A673 (cell line): Measurements from ENCODE around the gene PARP16. TPM values are rescaled to one million over a fixed set of nuclear protein-coding genes. Genes with fewer than 3 reads are reported as not detected.

ENCODE experiments used
- BruUV-seq: library from RNA; stranded (reverse); fragments of 400-500 nt; replicated peaks from 2 replicates; lab custom pipeline; 2021; lab: Mats Ljungman, UMichigan
- CTCF ChIA-PET: fragments of 300-600 bp; sonication (Branson Sonifier 250); formaldehyde crosslinking; loops from one replicate; lab custom pipeline; 2022; ENCODE audit warnings: antibody characterized with exemption; lab: Charles Lee
- POLR2A ChIA-PET: fragments of 300-600 bp; sonication (Branson Sonifier 250); formaldehyde crosslinking; loops from one replicate; lab custom pipeline; 2022; ENCODE audit warnings: antibody characterized with exemption; ENCODE audit not compliant: low non-redundant PET; lab: Charles Lee
- DNase-seq: peaks from one replicate; pipeline ENCODE4 v3.0.0-alpha.2; 2015; ENCODE audit warnings: low spot score
- H3K27ac ChIP-seq: fragments of 200-600 bp; sonication (generic); 2 replicates; pipeline ENCODE4 v1.5.1; 2016; ENCODE audit warnings: mixed run types, low read depth, mild to moderate bottlenecking, mixed read lengths, antibody characterized with exemption, low read length; ENCODE audit not compliant: poor library complexity, severe bottlenecking
- H3K27me3 ChIP-seq: fragments of 200-600 bp; sonication (generic); replicated peaks from 2 replicates; pipeline ENCODE4 v1.6.1; 2017; ENCODE audit warnings: mixed run types, low read depth, mild to moderate bottlenecking, mixed read lengths, antibody characterized with exemption, low read length; ENCODE audit not compliant: insufficient read depth, poor library complexity
- H3K36me3 ChIP-seq: fragments of 200-600 bp; sonication (generic); 2 replicates; pipeline ENCODE4 v1.6.1; 2016; ENCODE audit warnings: mixed run types, mild to moderate bottlenecking, mixed read lengths, antibody characterized with exemption, low read length; ENCODE audit not compliant: insufficient read depth, poor library complexity, severe bottlenecking
- H3K4me1 ChIP-seq: fragments of 200-600 bp; sonication (generic); 2 replicates; pipeline ENCODE4 v1.6.1; 2017; ENCODE audit warnings: mixed run types, mild to moderate bottlenecking, mixed read lengths, antibody characterized with exemption, low read length; ENCODE audit not compliant: insufficient read depth, poor library complexity, severe bottlenecking
- H3K4me3 ChIP-seq: fragments of 200-600 bp; sonication (generic); 2 replicates; pipeline ENCODE4 v1.5.1; 2016; ENCODE audit warnings: low read depth, mixed run types, mild to moderate bottlenecking, mixed read lengths, low read length; ENCODE audit not compliant: poor library complexity, severe bottlenecking
- H3K9me3 ChIP-seq: fragments of 200-600 bp; sonication (generic); 2 replicates; pipeline ENCODE4 v1.6.1; 2016; ENCODE audit warnings: mixed run types, low read depth, mild to moderate bottlenecking, mixed read lengths, antibody characterized with exemption, low read length; ENCODE audit not compliant: poor library complexity, severe bottlenecking
- CTCF ChIP-seq: fragments of 300-800, 200-600 bp; sonication (generic); conservative IDR thresholded peaks from 2 replicates; pipeline ENCODE4 v1.5.1; 2017; ENCODE audit warnings: low read depth, mild to moderate bottlenecking, antibody characterized with exemption, low read length, moderate library complexity, mixed read lengths
- EZH2 ChIP-seq: fragments of 200-600 bp; sonication (generic); IDR thresholded peaks from 2 replicates; pipeline ENCODE4 v1.6.1; 2017; ENCODE audit warnings: borderline replicate concordance, low read depth, mild to moderate bottlenecking, mixed read lengths, antibody characterized with exemption, low read length; ENCODE audit not compliant: poor library complexity, severe bottlenecking
- intact Hi-C: fragments of 100-400 bp; cut with micrococcal nuclease; formaldehyde crosslinking; loops from one replicate; pipeline ENCODE4 v1.10.0; 2022; ENCODE audit not compliant: unreplicated experiment
- total RNA-seq: library from RNA; stranded (reverse); gene quantifications from 2 replicates; pipeline ENCODE4 v1.2.3, GENCODE V29; 2021

PARP16 gene
- total RNA-seq, 1 experiment from 2014 or later, result 5.7 TPM

GRCh38 chr15:65219137-65219536, 67.5 kb downstream of the PARP16 start:
- Histone ChIP-seq H3K27me3 (no peaks in the 10 kb centered on the region), H3K9me3 (no peaks in the 10 kb centered on the region), H3K4me3 (no peak overlapping the region), H3K4me1 (no peaks in the 10 kb centered on the region), H3K27ac (no peak overlapping the region), H3K36me3 (no peaks in the 10 kb centered on the region)
- CTCF ChIA-PET, result no interaction called here
- no peak for DNase-seq
- intact Hi-C loops, result no loop called here
- POLR2A ChIA-PET, result no interaction called here
- BruUV-seq, result no TSS peak
- TF ChIP-seq CTCF (no peak), EZH2 (no peak)

- no peaks in the 10 kb centered on the region for H3K4me1 ChIP-seq
- no peak for TF ChIP-seq EZH2
- no peak for TF ChIP-seq CTCF
- no peaks in the 10 kb centered on the region for H3K9me3 ChIP-seq
- ChIA-PET POLR2A (no interaction called here), CTCF (no interaction called here)
- no peak overlapping the region for H3K27ac ChIP-seq
- H3K36me3 ChIP-seq, result no peaks in the 10 kb centered on the region
- H3K27me3 ChIP-seq, result no peaks in the 10 kb centered on the region
- no TSS peak for BruUV-seq
- H3K4me3 ChIP-seq, result no peak overlapping the region
- intact Hi-C loops, result no loop called here
- DNase-seq, result no peak
Observed at GRCh38 chr15:65217526-65218482, 68.9 kb downstream of the PARP16 start.

- ChIA-PET CTCF (no interaction called here), POLR2A (no interaction called here)
- DNase-seq, result no peak
- no TSS peak for BruUV-seq
- no peak overlapping the region for H3K27ac ChIP-seq
- no peaks in the 10 kb centered on the region for H3K27me3 ChIP-seq
- no peak overlapping the region for H3K4me3 ChIP-seq
- no peaks in the 10 kb centered on the region for H3K36me3 ChIP-seq
- TF ChIP-seq CTCF (no peak), EZH2 (no peak)
- peaks cover 7% of the 10 kb centered on the region for H3K4me1 ChIP-seq
- no peaks in the 10 kb centered on the region for H3K9me3 ChIP-seq
- intact Hi-C loops, result no loop called here
Observed at GRCh38 chr15:65215496-65215895, 71.2 kb downstream of the PARP16 start.
